Retina (tissue), 1 donor: Measurements from ENCODE around the gene TBC1D1.

ENCODE experiments used
- DNase-seq: peaks from one replicate; pipeline ENCODE4 v3.0.0-alpha.2; 2016

Gene TBC1D1

DNA sequence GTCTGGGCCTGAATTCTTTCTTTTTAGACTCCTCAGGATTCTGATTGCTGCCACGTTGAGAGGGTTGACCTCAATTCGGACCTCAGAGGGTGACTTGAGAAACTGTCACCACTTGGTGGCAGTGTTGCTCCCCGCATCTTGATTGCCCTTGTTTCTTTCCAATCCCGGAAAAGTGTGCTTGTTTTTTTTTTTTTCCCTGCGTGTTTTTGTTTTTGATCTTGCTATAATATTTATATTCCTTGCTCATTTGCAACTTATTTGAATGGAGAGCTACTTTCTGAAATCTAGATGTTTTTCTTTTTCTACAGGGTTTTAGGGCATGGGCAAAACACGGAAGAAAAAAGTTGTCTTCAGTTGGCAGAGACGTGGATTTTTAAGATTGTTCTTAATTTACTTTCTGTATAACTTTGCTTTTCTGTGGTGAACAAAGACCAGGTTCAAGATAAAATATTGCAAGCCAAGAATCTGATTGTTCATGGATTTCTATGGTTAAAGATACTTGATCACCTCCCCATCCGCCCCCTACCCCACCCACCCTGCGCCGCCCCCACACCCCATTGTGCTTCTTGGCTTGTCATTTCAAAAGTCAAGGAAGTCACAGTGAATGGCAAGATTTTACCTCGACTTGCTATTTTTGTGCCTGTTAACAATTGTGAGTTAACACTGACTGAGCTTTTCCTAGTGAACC, 171.3 kb downstream of the TBC1D1 start:
- DNase-seq: peak; percentile 83

DNA sequence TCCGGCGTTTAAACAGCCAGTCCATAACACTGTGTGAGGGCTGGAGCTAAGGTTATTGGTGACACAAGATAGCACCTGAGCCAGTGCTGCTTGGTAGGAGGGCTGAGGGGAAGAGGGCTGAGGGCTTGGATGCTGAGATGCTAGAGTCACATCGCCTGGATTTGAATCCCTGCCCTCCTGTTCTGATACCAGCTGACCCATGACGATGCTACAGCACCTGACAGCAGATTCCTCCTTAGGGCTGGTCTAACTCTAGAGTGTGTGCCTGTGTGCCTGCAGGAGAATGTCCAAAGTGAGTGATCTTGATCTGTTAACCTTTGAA, 171.9 kb downstream of the TBC1D1 start:
- no peak for DNase-seq

DNA sequence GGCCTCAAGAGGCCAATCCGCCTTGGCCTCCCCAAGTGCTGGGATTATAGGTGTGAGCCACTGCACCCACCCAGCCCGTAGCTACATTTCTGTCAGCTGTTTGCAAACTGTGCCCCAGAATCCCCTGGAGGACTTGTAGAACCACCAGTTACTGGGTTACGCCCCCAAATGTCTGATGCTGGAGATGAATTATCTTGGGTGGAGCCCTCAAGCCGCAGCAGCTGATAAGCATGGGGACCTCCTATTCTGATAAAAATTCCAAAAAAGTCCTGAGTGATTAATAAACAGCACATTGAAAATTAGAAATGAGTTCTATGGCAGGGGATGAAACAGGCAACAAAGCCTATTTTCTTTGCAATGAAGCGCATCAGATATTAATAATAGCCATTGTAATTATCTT, 174.3 kb downstream of the TBC1D1 start:
- DNase-seq: no peak

DNA sequence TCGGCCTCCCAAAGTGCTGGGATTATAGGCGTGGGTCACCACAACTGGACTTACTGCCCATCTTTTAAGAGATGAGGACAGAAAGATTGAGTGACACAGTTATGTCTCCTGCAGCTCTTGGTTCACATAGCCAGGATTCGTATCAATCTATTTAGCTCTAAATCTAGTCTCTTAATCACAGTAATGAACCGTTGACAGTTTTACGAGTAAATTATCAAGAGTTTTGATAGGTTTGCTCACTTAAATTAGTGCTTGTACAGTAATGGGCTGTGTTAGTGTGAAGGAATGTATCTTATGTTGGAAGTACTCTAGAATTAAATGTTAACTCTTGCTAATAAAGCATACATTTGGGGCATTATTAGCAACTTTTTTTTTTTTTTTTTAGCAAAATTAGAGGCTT, 175.0 kb downstream of the TBC1D1 start:
- no peak for DNase-seq

DNA sequence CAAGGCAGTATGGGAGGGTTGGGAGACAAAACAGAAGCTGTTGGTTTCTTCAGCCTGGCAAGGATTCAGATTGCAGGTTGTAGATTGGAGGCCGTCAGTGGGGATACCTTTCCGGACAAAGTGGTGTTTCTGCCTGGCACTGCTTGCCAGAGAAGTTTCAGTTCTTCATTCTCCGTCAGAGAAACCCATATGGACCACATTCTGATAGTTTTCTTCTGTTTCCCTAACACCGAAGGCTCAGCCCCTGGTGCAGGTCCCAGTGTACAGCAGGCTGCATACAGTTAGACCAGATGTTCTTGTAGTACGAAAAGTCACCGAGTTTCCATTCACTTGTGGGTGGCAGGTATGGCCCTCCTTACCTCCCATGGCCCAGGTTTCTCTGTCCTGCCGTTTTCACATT, 176.6 kb downstream of the TBC1D1 start:
- no peak for DNase-seq

DNA sequence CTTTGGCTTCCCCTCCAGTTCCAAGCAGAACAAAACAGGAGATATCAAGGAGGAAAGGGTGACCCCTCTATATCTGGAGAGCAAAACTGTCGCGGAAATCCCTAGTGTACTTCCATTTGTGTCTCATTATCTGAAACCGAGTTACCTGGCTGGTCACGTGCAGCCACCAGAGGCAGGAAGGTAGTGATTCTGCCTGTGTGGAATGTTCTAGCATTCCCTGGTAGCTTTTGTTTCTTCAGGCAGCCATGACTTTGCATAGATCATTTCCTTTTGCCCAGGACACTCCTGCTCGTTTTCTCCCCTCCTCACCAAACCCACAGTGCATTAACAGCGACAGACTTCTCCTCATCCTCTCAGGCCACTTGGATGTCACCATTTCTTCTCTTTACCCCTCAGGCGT, 177.2 kb downstream of the TBC1D1 start:
- no peak for DNase-seq

DNA sequence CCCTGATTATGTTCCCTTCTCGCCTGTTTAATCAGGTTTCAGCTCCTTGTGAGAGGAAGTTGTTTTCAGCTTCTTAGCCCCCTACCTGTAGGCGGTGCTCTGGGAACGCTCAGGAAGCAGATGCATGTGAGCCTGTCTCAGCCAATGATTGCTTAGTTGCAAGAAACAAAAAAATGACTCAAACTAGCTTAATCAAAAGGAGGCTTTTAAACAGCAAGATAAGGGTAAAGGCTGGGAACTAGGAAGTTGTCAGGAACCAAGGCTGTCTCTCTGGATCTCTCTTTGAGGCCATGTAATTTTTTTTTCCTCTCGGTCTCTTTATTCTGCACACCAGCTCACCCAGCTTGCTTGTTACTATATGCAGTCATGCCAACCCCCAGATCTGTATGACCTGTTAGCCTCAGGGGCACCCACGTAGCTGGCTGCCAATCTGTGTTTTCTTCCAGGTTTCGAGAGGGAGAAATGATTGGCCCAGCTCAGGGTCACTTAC, 178.4 kb downstream of the TBC1D1 start:
- no peak for DNase-seq

DNA sequence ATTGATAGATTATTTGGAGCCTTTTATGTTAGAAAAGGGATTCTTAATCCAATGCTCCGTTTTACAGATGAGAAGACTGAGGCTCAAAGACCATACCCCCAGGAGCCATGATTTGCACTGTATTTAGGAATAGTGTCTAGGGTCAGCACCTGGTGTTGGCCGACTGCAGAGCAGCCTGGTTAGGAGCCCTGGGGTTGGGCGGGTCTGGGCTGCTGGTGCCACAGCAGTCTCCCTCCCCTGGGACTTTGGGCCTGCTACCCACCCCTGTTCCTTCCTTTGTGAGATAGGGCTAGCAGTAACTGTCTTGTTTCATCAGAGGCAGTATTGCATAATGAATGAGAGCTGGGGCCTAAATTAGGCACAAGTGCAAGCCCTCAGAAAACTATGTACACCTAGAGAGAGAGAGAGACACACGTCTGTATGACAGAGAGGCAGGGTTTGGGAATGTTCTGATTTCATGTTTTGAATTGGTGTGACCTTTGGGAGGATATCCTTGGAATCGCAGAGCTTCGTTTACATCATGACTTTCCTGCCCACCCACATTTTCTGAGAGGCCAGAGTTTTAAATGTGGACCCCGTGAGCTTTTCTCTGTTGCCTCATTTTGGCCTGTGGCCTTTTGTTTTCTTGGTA, 181.0 kb downstream of the TBC1D1 start:
- DNase-seq: no peak

DNA sequence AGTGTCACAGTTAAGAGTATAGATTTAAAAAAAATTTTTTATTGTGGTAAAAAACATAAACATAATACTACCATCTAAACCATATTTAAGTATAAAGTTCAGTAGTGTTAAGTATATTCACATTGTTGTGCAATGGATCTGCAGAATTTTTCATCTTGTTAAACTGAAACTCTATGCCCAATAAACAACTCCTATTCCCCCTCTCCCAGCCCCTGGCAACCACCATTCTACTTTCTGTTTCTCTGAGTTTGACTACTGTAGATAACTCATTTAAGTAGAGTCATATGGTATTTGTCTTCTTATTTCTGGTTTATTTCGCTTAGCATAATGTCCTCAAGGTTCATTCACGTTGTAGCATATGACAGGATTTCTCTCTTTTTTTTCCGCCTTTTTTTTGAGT, 181.7 kb downstream of the TBC1D1 start:
- DNase-seq: no peak

DNA sequence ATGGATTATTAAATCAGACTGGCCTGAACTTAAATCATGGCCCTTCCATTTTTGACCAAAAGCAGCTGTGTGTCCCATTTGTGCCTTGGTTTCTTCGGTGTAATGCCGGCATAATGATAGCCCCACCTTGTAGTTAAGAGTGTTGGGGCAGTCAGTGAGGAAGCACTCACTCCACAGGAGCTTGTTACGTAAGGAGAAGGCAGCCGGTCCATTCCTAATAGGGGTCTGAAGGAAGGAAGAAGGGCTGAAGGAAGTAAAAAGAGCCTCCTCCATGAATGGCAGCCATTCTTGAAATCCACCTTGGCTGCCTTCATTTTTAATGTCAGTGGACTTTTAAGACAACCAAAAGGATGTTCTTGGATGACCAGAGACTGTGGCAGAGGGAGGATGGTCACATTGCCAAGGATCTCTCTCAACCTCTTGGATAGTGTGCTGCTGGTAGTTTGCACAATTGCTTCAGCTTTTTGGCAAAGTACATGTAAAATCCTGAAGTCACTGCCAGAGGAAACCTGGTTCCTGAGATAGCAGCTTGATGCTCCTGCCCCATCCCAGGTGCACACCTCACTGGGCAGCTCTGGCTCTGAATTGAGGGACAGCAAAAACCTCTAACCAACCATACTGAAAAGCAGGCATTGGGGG, 182.8 kb downstream of the TBC1D1 start:
- no peak for DNase-seq

DNA sequence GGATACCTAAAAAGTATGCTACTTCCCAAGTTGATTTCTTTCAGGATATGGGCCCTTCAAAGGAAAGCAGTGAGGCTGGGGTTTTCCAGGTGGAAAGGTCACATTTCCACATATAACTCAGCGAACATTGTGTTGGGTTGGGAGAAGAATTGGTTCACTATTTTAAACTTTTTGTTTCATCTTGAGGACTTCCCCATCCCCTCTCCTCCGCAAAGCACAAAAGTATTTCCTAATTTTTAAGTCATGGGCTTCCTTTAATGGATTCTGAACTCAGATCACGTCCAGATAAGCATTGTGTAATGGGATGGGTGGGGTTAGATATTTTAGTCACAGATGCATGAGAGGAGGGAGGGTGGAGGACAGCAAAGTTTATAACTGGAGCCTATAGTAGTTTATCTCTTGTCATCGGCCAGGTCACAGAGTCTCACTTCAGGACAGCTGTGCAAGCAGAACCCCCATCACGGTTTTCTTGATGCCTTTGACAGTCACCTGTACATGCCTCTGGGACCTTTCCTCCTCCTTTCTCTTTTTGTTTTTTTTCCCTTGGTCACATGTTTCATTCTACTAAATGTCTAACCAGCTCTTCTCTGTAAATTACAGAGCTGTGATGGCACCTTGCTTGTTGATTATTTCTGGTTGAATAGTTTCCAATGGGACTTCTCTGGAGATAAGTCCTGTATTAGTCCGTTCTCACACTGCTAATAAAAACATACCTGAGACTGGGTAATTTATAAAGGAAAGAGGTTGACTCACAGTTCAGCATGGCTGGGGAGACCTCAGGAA, 184.7 kb downstream of the TBC1D1 start:
- no peak for DNase-seq

DNA sequence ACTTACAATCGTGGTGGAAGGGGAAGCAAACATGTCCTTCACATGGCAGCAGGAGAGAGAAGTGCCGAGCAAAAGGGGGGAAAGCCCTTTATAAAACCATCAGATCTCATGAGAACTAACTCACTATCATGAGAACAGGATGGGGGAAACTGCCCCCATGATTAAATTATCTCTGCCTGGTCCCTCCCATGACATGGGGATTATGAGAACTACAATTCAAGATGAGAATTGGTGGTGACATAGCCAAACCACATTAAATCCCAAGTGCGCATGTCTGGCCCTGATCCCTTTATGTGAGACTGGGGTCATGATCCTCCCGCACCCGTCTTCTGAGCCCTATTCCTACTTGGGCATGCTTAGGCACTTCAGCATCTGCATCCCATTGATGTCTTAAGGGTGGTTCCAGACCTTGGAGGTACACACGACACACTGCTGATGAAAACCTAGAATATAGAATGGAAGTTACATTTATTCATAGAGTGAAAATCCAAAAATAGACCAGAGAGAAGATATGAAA, 185.3 kb downstream of the TBC1D1 start:
- no peak for DNase-seq

DNA sequence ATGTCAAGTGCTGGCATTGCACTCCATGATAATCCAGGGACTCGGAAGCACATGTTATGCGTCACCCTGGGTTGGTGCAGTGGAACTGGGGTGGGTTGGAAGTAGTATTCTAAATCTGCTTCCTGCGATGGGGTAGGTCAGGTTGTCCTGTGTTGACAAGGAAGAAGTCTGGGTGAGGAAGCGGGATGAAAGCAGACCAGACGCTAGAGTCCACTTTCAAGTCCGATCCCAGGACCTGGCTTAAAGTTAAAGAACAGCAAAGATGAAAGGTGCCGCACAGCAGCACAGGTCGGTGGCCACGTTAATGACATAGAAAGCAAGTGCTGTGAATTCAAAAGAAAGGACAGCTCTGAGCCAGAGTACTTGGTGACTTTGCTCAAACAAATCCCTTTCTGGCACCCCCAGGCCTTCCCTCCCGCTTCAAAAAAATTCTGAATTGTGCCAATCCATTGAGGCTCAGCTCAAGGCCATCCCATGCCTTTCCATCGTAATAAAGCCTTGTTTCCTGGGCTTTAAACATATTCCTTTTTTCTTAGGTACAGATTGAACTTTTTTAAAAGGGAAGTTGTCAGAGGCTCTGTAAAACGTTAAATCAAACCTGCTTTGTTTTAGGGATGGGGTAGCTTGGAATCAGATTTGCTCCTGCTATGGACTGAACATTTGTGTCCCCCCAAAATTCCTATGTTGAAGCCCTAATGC, 187.1 kb downstream of the TBC1D1 start:
- DNase-seq: no peak

DNA sequence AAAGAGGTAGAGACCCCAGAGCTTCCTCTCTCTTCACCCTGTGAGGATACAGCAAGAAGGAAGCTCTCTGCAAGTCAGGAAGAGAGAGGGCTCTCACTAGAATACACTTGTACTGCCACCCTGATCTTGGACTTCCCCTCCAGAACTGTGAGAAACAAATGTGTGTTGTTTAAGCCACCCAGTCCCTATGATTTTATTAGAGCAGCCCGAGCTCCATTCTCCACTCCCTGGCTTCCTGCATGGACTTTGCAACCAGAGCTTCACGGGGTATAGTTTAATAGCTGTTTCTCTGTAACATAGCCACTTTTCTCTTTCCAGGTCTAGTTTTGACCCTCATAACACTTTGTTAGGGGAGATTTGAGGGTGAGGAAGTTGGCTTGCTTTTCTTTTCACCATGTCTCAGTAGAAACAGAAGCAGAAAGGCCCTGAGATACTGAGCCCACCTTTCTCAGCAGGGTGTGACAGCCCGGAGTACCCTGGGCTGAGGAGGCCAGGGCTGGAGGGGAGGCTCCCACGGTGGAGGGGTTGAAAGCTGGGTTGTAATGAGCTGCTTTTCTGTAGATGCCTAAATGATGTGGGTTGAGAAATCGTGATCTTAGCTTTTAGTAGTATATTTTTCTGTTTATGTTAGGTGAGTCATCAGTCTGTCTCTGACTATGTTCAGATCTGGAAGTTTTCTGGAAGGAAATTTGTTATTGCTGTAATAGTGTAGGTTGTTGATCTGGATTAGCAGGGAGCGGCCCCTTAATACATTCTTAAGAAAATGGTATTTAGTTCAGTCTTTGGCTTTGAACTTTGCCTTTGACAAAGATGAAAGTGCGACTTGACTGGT, 187.9 kb downstream of the TBC1D1 start:
- no peak for DNase-seq

DNA sequence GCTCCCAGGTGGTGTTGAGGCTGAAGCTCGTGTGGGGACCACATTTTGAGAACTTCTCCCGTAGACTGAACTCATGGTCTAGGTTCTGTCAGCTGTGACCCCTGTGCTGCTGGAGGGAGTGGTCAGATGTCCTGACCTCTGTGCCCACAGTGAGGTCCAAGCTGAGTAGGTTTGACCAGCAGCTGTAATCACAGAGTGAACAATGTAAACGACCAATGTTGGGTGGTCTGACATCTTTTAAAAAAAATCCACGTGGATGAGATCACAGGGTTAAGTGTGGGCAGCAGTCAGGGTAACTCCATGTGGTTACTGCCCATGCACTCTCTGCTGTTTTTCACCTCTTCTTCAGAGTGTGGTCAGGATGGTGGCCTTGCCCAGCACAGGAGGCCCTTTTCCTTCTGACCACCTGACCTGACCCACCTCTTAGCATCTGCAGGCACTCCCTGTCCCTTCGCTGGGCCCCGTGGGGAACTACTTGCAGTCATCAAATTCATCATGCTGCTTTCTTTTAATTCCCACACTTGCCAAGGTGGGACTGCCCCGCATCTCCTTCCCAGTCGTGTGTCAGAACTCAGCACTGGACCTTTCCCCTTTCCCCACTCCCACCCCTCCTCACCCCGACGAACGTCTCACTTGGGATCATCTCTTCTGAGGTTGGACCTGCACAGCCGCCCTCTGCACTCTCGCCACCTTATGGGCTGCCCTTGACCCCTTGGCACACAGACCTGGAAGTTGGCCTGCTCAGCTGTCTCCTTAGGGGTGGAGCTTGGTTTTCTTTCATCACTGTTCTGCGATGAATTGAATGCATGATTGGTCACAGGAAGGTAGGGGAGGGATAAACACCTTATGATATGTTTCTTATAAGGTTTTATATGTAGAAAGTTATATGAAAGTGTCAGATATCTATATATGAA, 189.4 kb downstream of the TBC1D1 start:
- DNase-seq: no peak

DNA sequence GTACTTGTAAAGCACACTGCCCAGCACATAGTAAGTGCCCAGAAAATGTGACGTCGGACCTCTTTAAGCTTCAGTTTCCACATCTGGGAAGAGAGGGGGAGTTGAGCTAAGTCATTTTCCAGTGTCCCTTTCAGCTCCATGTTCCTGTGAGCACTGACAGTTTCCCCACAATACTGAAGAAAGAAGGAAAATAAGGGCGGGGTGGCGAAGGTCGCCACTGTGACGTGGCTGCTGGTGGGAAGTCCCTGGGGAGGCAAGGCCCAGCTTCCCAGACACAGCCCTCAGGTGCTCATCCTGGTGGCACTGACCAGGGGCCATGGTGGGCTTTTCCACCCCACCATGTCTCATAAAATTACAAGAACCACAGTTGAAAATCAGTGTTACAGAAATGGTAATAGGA, 191.1 kb downstream of the TBC1D1 start:
- no peak for DNase-seq

DNA sequence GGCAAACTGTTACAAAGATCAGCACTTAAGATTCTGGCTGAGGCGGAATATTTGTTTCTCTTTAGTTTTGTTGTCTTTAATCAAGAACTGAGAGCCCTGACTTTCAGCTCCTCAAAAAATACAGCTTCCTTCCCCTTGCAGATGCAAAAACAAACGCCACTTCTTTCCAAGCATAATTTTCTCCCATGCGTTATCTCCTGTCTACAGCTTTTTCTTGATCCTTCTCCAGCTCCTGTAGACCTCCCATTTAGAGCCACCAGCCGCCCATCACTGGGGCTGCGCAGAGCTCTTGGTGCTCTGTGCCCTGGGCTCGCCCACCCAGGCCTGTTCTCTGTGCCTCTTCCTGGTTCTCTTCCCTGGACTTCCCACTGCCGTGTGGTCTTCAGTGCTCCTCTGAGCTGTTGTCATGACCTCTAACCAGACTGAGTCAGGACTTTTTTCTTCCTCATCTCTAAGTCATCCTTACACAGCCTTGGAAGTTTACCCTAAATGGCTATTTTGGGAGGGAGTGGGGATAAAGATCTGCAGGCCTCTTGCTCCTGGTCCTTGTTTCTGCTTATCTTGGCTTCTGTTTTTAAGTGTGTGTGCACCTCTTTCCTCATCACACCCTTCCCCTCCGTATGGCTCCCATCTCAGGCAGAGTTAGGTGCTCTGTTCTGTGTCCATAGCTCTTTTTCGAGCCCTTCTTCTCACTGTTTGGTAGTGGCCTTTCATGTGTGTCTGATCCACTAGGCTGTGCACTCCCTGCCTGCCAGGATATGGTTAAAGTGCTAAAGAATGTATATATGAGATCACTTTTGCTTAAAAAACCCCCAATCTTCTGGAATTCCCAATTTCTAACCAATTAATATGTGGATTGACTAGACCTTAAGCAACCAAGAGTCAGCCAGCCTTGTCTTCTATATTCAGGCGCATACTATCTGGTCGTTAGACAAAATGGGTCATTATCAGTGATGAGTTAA, 191.8 kb downstream of the TBC1D1 start:
- no peak for DNase-seq

DNA sequence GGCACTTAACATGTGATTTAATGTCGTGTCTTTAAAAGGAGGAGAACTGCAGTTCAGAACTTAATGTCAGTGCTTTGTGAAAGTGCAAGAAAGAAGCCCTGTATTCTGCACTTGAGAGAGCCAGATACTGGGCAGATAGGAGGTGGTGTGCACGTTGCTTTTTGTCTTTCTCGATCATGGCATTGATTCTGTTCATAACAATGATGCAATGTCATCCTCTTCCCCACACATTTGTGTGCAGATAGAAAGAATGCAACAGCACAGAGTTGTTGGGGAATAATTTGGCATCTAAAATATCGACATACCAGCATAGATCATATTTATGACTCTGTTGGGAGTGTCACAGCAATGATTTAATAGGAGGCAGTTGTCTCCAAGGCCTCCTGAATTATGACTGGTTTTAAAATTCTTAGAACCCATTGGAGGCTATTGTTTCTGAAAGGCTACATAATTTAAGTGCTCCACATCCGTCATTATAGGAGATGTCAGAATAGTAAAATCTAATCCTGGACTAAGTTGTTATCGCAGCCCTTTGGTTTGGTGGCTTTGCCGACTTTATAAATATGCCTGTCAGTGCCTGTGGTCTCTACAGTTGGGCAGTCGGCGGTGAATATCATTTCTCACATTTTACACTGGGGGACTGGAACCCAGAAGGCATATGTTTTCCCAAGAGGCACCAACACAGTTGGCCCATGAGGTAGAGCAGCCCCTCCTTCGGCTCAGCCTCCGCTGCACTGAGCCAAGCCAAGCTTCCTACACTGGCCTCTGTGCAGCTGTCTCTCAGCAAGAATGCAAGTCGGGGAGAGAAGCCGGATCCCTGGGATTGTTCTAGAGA, 194.2 kb downstream of the TBC1D1 start:
- no peak for DNase-seq

DNA sequence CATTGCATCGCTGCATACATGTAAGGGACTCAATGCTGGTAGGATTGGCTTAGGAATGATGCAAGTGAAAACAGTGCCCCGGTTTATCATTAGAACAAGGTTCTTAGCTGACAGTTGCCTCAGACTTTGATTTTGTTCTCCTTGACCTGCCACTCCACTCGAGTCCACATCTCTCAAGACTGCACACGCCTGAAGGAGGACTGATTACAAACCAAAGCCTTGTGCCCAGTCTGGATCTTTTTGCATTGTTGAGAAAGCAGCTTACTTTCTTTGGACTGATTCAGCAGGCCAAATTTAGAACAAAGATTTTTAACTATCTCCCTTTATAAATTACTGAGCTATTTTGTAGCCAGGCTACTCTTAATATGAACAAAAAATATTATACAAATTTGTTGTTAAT, 194.9 kb downstream of the TBC1D1 start:
- peak; percentile 29 for DNase-seq
